ENCODE results near the gene EEFSEC. TPM values are rescaled to one million over a fixed set of nuclear protein-coding genes. Genes with fewer than 3 reads are reported as not detected.
A peak's percentile ranks its signal among the peaks of the same experiment; 100 is the strongest.

EEFSEC gene
- total RNA-seq, 2 experiments from 2014 or later: 21.7 to 23.1 TPM

- ChIA-PET POLR2A (no interaction called here), CTCF (no interaction called here)
- Mint-ChIP-seq H3K36me3 (ENCODE audit: low read depth) (no peaks in the 10 kb centered on the region), H3K9me3 (ENCODE audit: insufficient read depth) (no peaks in the 10 kb centered on the region), H3K4me1 (ENCODE audit: low read depth) (no peaks in the 10 kb centered on the region), H3K27me3 (ENCODE audit: low read depth) (no peaks in the 10 kb centered on the region), H3K27ac (no peak overlapping the region), H3K4me3 (no peak overlapping the region)
- ATAC-seq (no peak), DNase-seq (no peak)
Observed at GRCh38 chr3:128376516-128376915, 223.2 kb downstream of the EEFSEC start.

- ATAC-seq (no peak), DNase-seq (no peak)
- H3K4me3 Mint-ChIP-seq: no peak overlapping the region
- no peaks in the 10 kb centered on the region for H3K9me3 Mint-ChIP-seq (ENCODE audit: insufficient read depth)
- POLR2A ChIA-PET: no interaction called here
- H3K4me1 Mint-ChIP-seq (ENCODE audit: low read depth): no peaks in the 10 kb centered on the region
- H3K27me3 Mint-ChIP-seq (ENCODE audit: low read depth): no peaks in the 10 kb centered on the region
- CTCF ChIA-PET: no interaction called here
- H3K27ac Mint-ChIP-seq: no peak overlapping the region
- H3K36me3 Mint-ChIP-seq (ENCODE audit: low read depth): no peaks in the 10 kb centered on the region
Observed at GRCh38 chr3:128378631-128379347, 225.5 kb downstream of the EEFSEC start.

GRCh38 chr3:128379367-128380160, 226.3 kb downstream of the EEFSEC start:
- H3K4me3 Mint-ChIP-seq: no peak overlapping the region
- CTCF ChIA-PET: no interaction called here
- H3K27me3 Mint-ChIP-seq (ENCODE audit: low read depth): no peaks in the 10 kb centered on the region
- no peaks in the 10 kb centered on the region for H3K36me3 Mint-ChIP-seq (ENCODE audit: low read depth)
- H3K27ac Mint-ChIP-seq: no peak overlapping the region
- POLR2A ChIA-PET: no interaction called here
- ATAC-seq: no peak
- H3K4me1 Mint-ChIP-seq (ENCODE audit: low read depth): no peaks in the 10 kb centered on the region
- DNase-seq: no peak
- no peaks in the 10 kb centered on the region for H3K9me3 Mint-ChIP-seq (ENCODE audit: insufficient read depth)

DNA sequence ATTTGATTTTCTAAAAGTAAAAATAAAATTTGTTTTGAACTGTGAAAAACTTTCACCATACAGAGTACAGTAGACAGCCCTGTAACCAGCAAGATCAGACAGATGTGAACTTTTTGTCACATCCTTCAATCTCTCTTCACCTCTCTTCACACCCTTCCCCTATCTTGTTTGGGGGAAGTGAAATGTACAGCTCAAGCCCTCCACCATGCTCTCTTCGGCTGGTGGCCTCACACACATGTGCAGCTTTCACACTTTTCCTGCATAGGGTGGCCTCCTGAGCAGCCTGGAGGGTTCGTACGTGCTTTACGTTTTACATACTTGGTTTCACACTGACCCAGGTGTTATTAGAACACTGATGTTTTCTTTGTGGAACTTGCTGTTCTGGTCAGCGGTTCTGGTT, 227.0 kb downstream of the EEFSEC start:
- H3K4me3 Mint-ChIP-seq: no peak overlapping the region
- ATAC-seq: no peak
- no peaks in the 10 kb centered on the region for H3K36me3 Mint-ChIP-seq (ENCODE audit: low read depth)
- DNase-seq: no peak
- no peak overlapping the region for H3K27ac Mint-ChIP-seq
- no peaks in the 10 kb centered on the region for H3K9me3 Mint-ChIP-seq (ENCODE audit: insufficient read depth)
- ChIA-PET CTCF (no interaction called here), POLR2A (no interaction called here)
- no peaks in the 10 kb centered on the region for H3K27me3 Mint-ChIP-seq (ENCODE audit: low read depth)
- H3K4me1 Mint-ChIP-seq (ENCODE audit: low read depth): no peaks in the 10 kb centered on the region

GRCh38 chr3:128380719-128381118, 227.4 kb downstream of the EEFSEC start:
- Mint-ChIP-seq H3K27ac (no peak overlapping the region), H3K4me1 (ENCODE audit: low read depth) (no peaks in the 10 kb centered on the region), H3K36me3 (ENCODE audit: low read depth) (no peaks in the 10 kb centered on the region), H3K9me3 (ENCODE audit: insufficient read depth) (no peaks in the 10 kb centered on the region), H3K4me3 (no peak overlapping the region), H3K27me3 (ENCODE audit: low read depth) (no peaks in the 10 kb centered on the region)
- CTCF ChIA-PET: no interaction called here
- ATAC-seq (no peak), DNase-seq (no peak)
- POLR2A ChIA-PET: interaction anchor here (1.0 kb wide), 1 partner anchor 19 kb away, joined by 4 read pairs; no protein-coding TSS in a partner anchor

- ChIA-PET POLR2A (interaction anchor here (1.0 kb wide), 1 partner anchor 20 kb away, joined by 4 read pairs; no protein-coding TSS in a partner anchor), CTCF (no interaction called here)
- peak overlapping the region; percentile 17 for H3K27ac Mint-ChIP-seq
- no peaks in the 10 kb centered on the region for H3K9me3 Mint-ChIP-seq (ENCODE audit: insufficient read depth)
- no peaks in the 10 kb centered on the region for H3K27me3 Mint-ChIP-seq (ENCODE audit: low read depth)
- ATAC-seq (no peak), DNase-seq (no peak)
- H3K4me1 Mint-ChIP-seq (ENCODE audit: low read depth): no peaks in the 10 kb centered on the region
- H3K36me3 Mint-ChIP-seq (ENCODE audit: low read depth): no peaks in the 10 kb centered on the region
- no peak overlapping the region for H3K4me3 Mint-ChIP-seq
Observed at GRCh38 chr3:128381609-128382008, 228.3 kb downstream of the EEFSEC start.

DNA sequence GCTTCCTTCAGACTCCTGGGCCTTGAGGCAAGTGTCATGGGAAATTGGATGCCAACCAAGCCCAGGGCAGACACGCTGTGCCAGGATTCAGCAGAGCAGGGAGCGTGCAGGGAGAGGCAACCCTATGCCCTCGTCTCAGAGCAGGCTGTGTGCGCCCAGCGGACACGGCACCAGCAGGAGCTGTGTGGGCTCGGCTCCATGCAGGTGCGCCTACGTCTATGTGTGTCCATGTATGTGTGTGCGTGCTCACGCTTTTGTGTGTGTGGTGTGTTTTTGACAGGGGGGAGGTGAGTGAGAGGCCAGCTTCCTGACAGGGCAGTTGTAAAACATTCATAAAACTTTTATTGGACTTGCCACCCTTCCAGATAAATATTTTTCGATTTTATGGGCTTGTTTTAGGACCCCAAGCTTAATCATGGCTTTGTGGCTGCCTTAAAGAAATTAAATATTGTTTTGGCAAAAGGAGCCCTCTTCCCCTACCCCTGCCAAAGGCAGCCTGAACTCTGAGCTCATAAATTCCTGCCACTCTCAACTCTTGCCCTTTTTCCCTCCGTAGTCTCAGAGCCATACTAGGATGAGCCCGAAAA, 229.0 kb downstream of the EEFSEC start:
- H3K9me3 Mint-ChIP-seq (ENCODE audit: insufficient read depth): no peaks in the 10 kb centered on the region
- POLR2A ChIA-PET: no interaction called here
- DNase-seq (no peak), ATAC-seq (no peak)
- H3K36me3 Mint-ChIP-seq (ENCODE audit: low read depth): no peaks in the 10 kb centered on the region
- H3K27me3 Mint-ChIP-seq (ENCODE audit: low read depth): no peaks in the 10 kb centered on the region
- H3K4me1 Mint-ChIP-seq (ENCODE audit: low read depth): no peaks in the 10 kb centered on the region
- no peak overlapping the region for H3K4me3 Mint-ChIP-seq
- CTCF ChIA-PET: no interaction called here
- H3K27ac Mint-ChIP-seq: no peak overlapping the region

DNA sequence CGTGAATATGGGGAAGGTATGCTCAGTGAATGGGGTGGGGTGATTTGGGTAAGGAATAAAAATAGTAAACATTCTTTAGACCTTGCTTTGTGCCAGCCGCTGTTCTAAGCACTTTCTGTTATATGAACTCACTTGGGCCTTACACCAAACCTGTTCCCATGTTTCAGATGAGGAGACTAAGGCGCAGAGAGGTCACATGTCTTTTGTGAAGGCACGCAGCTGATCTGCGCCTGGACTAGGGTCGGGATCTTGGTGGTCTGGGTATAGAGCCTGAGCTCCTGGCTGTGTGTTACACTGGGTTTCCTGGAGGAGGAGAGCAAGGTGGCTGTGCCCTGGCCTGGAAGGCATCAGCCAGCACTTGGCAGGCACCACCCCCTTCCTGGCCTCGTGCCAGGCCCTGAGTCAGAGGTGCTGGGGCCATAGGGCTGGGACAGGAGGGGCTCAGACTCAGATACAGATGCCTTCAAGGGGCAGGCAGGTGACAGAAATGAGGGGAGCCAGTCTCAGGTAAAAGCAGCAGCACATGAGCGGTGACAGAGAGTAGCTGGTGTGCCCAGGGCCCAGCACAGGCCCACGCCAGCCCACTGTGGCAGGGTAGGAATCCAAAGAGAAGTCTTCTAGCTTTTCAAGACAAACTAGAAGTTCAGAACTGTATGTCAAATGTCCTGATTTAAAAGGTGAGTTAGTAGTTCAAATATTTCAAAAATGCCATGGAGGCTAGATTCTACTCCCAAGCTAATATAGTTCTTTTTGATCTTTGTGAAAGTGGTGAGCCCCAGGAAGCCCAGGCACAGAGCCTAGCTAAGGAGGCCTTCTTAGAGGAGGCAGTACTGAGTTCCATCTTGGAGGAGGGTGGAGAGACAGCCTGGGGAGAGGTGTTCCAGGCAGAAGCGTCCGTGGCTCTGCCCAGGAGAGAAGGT, 230.3 kb downstream of the EEFSEC start:
- DNase-seq (no peak), ATAC-seq (no peak)
- Mint-ChIP-seq H3K4me3 (no peak overlapping the region), H3K9me3 (ENCODE audit: insufficient read depth) (no peaks in the 10 kb centered on the region), H3K27ac (no peak overlapping the region), H3K4me1 (ENCODE audit: low read depth) (no peaks in the 10 kb centered on the region), H3K36me3 (ENCODE audit: low read depth) (no peaks in the 10 kb centered on the region), H3K27me3 (ENCODE audit: low read depth) (no peaks in the 10 kb centered on the region)
- POLR2A ChIA-PET: no interaction called here
- CTCF ChIA-PET: no interaction called here

DNA sequence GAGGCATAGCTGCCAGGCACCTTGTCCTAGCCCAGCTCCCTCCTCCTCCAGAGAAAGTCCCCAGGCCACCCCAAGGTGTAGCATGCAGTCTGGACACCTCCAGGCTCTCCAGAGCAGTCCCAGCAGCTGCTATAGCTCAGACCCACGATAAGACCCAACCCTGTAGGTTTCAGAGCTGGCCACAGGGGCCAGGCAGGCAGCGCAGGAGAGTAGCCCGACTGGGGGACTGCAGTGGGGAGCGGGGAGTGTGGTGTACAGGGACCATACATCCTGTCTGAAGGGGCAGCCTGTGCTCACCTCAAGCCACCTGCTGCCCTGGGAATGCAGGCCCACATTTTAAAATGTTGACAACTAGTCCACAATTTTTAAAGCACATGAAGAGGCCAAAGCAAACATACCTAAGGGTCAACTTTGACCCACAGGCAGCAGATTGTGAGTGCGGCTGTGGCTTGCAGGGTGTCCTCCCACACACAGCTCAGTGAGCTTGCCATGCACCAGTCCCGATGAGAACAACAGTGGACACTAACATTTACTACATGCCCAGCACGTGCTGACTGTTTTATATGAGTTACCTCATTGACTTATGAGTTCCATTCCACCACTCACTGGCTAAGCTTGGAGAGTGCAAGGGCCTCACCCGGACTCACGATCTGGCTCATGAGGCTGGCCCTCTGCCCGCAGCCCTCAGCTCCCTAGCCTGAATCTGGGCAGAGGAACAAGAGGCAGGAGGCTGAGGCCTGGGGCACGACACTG, 232.0 kb downstream of the EEFSEC start:
- Mint-ChIP-seq H3K36me3 (ENCODE audit: low read depth) (no peaks in the 10 kb centered on the region), H3K4me1 (ENCODE audit: low read depth) (no peaks in the 10 kb centered on the region), H3K9me3 (ENCODE audit: insufficient read depth) (no peaks in the 10 kb centered on the region), H3K27me3 (ENCODE audit: low read depth) (no peaks in the 10 kb centered on the region), H3K27ac (no peak overlapping the region), H3K4me3 (no peak overlapping the region)
- ChIA-PET CTCF (no interaction called here), POLR2A (no interaction called here)
- DNase-seq (no peak), ATAC-seq (no peak)

- H3K4me3 Mint-ChIP-seq: no peak overlapping the region
- ChIA-PET POLR2A (no interaction called here), CTCF (no interaction called here)
- no peaks in the 10 kb centered on the region for H3K36me3 Mint-ChIP-seq (ENCODE audit: low read depth)
- H3K27ac Mint-ChIP-seq: no peak overlapping the region
- H3K4me1 Mint-ChIP-seq (ENCODE audit: low read depth): no peaks in the 10 kb centered on the region
- no peaks in the 10 kb centered on the region for H3K9me3 Mint-ChIP-seq (ENCODE audit: insufficient read depth)
- ATAC-seq (no peak), DNase-seq (no peak)
- no peaks in the 10 kb centered on the region for H3K27me3 Mint-ChIP-seq (ENCODE audit: low read depth)
Observed at GRCh38 chr3:128388932-128389331, 235.7 kb downstream of the EEFSEC start.

DNA sequence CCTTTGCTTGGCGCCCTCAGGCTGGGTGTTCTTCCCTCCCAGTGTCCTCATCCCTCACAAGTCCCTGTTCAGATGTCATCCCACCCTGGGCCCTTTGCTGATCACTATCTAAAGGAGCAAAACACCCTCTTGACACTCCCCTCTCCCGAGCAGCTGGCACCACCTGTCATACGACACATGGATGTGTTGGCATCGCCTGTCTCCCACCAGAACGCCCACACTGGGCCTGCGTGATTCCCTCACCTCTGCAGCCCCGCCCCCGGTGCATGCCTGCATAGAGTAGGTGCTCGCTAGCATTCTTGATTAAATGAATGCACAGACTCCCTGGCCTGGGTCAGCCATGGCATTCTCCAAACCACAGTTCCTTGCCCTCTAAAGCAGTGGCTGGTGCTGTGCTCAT, 237.6 kb downstream of the EEFSEC start:
- ChIA-PET POLR2A (no interaction called here), CTCF (no interaction called here)
- DNase-seq: no peak
- no peaks in the 10 kb centered on the region for H3K4me1 Mint-ChIP-seq (ENCODE audit: low read depth)
- H3K36me3 Mint-ChIP-seq (ENCODE audit: low read depth): no peaks in the 10 kb centered on the region
- H3K27ac Mint-ChIP-seq: no peak overlapping the region
- H3K27me3 Mint-ChIP-seq (ENCODE audit: low read depth): no peaks in the 10 kb centered on the region
- no peak overlapping the region for H3K4me3 Mint-ChIP-seq
- ATAC-seq: no peak
- H3K9me3 Mint-ChIP-seq (ENCODE audit: insufficient read depth): no peaks in the 10 kb centered on the region
